Fibroblast of lung (primary cell): Measurements from ENCODE around the gene MTM1. TPM values are rescaled to one million over a fixed set of nuclear protein-coding genes. Genes with fewer than 3 reads are reported as not detected.

ENCODE experiments used
- DNase-seq, 2 donors: peaks; one replicate each; pipeline versions ENCODE4 v3.0.0 to v3.0.0-alpha.2; 2010; ENCODE audit warnings: low read depth in 2 of 2
- H2AFZ ChIP-seq: 2 replicates; pipeline ENCODE4 v1.5.1; 2012; ENCODE audit warnings: low read length, control low read depth, inconsistent platforms
- H3K27ac ChIP-seq: 2 replicates; pipeline ENCODE4 v1.5.1; 2011; ENCODE audit warnings: low read length, control low read depth; ENCODE audit not compliant: insufficient read depth
- H3K27me3 ChIP-seq: 2 replicates; pipeline ENCODE4 v1.5.1; 2011; ENCODE audit warnings: mild to moderate bottlenecking, low read length; ENCODE audit not compliant: control insufficient read depth, insufficient read depth
- H3K36me3 ChIP-seq: 2 replicates; pipeline ENCODE4 v1.5.1; 2011; ENCODE audit warnings: low read length; ENCODE audit not compliant: control insufficient read depth, insufficient read depth
- H3K4me1 ChIP-seq: 2 replicates; pipeline ENCODE4 v1.5.1; 2011; ENCODE audit warnings: low read length; ENCODE audit not compliant: control insufficient read depth, insufficient read depth; ENCODE audit errors: extremely low read depth
- H3K4me2 ChIP-seq: 2 replicates; pipeline ENCODE4 v1.5.1; 2011; ENCODE audit warnings: low read length, control low read depth; ENCODE audit not compliant: insufficient read depth; ENCODE audit errors: extremely low read depth
- H3K4me3 ChIP-seq, 4 experiments: fragments of 200-600 bp in 1 of 4; sonication (generic) in 1 of 4; replicated peaks in 1 of 4; 2 replicates each; pipeline ENCODE4 v1.5.1; 2011 to 2016; ENCODE audit warnings: low read length in 4 of 4, low read depth in 3 of 4, mild to moderate bottlenecking in 3 of 4, control low read depth in 2 of 4, inconsistent platforms in 1 of 4, mixed read lengths in 1 of 4; ENCODE audit not compliant: insufficient read depth in 1 of 4; ENCODE audit errors: control extremely low read depth in 1 of 4
- H3K79me2 ChIP-seq: 2 replicates; pipeline ENCODE4 v1.5.1; 2012; ENCODE audit warnings: mild to moderate bottlenecking, low read length, inconsistent platforms; ENCODE audit not compliant: control insufficient read depth, insufficient read depth
- H3K9ac ChIP-seq: 2 replicates; pipeline ENCODE4 v1.5.1; 2011; ENCODE audit warnings: mild to moderate bottlenecking, low read length, control low read depth; ENCODE audit not compliant: insufficient read depth
- H3K9me3 ChIP-seq: 2 replicates; pipeline ENCODE4 v1.5.1; 2012; ENCODE audit warnings: low read depth, low read length; ENCODE audit not compliant: control insufficient read depth, insufficient read depth
- H4K20me1 ChIP-seq: 2 replicates; pipeline ENCODE4 v1.5.1; 2011; ENCODE audit warnings: low read length; ENCODE audit not compliant: control insufficient read depth, insufficient read depth; ENCODE audit errors: extremely low read depth
- EZH2 ChIP-seq: IDR thresholded peaks from 2 replicates; pipeline ENCODE4 v1.5.1; 2012; ENCODE audit warnings: low read length, control low read depth, mild to moderate bottlenecking; ENCODE audit errors: missing control alignments
- polyA plus RNA-seq, 2 donors: library from polyadenylated mRNA; depleted of rRNA in 1 of 2; stranded (reverse) in 1 of 2; unstranded in 1 of 2; fragments of >200 nt; gene quantifications; 2 replicates each; pipeline ENCODE4 v1.2.1, GENCODE V29; 2011 to 2012; ENCODE audit warnings: missing spikeins in 1 of 2
- total RNA-seq: library from RNA; depleted of rRNA; stranded (reverse); fragments of >200 nt; gene quantifications from 2 replicates; pipeline ENCODE4 v1.2.1, GENCODE V29; 2014
- TF ChIP-seq, protein P1 (sequence below), 2 donors: IDR thresholded peaks in 1 of 2; conservative IDR thresholded peaks in 1 of 2; 1 replicate in 1 of 2; 2 replicates in 1 of 2; pipeline ENCODE4 v1.5.1; 2011 to 2012; ENCODE audit warnings: low read length in 2 of 2, control low read depth in 1 of 2, inconsistent platforms in 1 of 2, low read depth in 1 of 2, mild to moderate bottlenecking in 1 of 2

Gene MTM1
- total and polyA plus RNA-seq, 2 donors (not counting 1 experiment from before 2014, with no cell fraction given): 5.0 to 15.2 TPM

DNA sequence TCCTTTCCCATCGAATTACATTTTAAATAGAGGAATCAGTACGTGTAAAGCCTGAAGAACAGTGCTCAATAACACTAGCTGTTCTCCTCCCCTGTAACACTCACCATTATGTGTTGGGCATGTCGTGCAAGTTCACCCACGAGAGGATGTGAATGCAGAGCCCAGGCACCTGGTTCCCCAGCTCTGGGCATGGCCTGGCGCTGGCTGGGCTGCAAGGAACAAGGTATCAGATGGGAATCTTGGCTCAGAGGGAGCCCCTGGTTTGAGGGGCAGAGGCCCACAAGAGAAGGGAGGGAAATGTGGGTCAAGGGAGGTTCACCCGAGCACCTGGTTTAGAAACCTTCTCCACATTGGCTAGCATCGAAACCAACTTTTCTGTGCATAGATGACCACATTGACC is 41.7 kb upstream of the MTM1 start:
- H3K9me3 ChIP-seq: no peaks in the 10 kb centered on the region
- no peak overlapping the region for H3K4me3 ChIP-seq
- H3K4me1 ChIP-seq: no peaks in the 10 kb centered on the region
- TF ChIP-seq, protein P1, sequence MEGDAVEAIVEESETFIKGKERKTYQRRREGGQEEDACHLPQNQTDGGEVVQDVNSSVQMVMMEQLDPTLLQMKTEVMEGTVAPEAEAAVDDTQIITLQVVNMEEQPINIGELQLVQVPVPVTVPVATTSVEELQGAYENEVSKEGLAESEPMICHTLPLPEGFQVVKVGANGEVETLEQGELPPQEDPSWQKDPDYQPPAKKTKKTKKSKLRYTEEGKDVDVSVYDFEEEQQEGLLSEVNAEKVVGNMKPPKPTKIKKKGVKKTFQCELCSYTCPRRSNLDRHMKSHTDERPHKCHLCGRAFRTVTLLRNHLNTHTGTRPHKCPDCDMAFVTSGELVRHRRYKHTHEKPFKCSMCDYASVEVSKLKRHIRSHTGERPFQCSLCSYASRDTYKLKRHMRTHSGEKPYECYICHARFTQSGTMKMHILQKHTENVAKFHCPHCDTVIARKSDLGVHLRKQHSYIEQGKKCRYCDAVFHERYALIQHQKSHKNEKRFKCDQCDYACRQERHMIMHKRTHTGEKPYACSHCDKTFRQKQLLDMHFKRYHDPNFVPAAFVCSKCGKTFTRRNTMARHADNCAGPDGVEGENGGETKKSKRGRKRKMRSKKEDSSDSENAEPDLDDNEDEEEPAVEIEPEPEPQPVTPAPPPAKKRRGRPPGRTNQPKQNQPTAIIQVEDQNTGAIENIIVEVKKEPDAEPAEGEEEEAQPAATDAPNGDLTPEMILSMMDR (conservative IDR thresholded peaks at IDR 0.05 in 1 of 2, IDR thresholded peaks at IDR 0.05 in 1 of 2; ENCODE audit: low read depth in 1 of 2, low read length in 2 of 2): no peak
- TF ChIP-seq EZH2: no peak
- no peak overlapping the region for H3K4me2 ChIP-seq
- H3K27me3 ChIP-seq: no peaks in the 10 kb centered on the region
- no peaks in the 10 kb centered on the region for H3K36me3 ChIP-seq
- no peak overlapping the region for H3K27ac ChIP-seq
- H4K20me1 ChIP-seq: no peaks in the 10 kb centered on the region
- H2AFZ ChIP-seq: no peak overlapping the region
- no peak overlapping the region for H3K9ac ChIP-seq
- H3K79me2 ChIP-seq: no peaks in the 10 kb centered on the region
- no peak for DNase-seq

GRCh38 chrX:150527108-150527507 is 41.3 kb upstream of the MTM1 start:
- H3K79me2 ChIP-seq: no peaks in the 10 kb centered on the region
- no peak overlapping the region for H3K4me2 ChIP-seq
- no peaks in the 10 kb centered on the region for H3K36me3 ChIP-seq
- H2AFZ ChIP-seq: no peak overlapping the region
- H3K4me3 ChIP-seq: no peak overlapping the region
- DNase-seq: no peak
- H3K9ac ChIP-seq: no peak overlapping the region
- H3K4me1 ChIP-seq: no peaks in the 10 kb centered on the region
- TF ChIP-seq, protein P1 (conservative IDR thresholded peaks at IDR 0.05 in 1 of 2, IDR thresholded peaks at IDR 0.05 in 1 of 2; ENCODE audit: low read depth in 1 of 2, low read length in 2 of 2): no peak
- no peak for TF ChIP-seq EZH2
- H4K20me1 ChIP-seq: no peaks in the 10 kb centered on the region
- no peaks in the 10 kb centered on the region for H3K9me3 ChIP-seq
- H3K27me3 ChIP-seq: no peaks in the 10 kb centered on the region
- no peak overlapping the region for H3K27ac ChIP-seq

DNA sequence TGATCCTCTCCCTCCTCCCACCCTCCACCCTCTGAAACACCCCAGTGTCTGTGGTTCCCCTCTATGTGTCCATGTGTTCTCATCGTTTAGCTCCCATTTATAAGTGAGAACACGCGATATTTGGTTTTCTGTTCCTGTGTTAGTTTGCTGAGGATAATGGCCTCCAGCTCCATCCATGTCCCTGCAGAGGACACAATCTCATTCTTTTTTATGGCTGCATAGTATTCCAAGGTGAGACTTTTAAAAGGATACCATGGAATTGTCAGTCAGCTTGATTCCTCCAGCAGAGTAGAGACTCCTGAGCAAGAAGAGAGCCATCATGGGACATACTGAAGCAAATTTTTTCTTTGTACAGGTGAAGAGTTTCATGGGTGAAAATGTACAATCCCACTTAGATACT is 38.8 kb upstream of the MTM1 start:
- Histone ChIP-seq H4K20me1 (no peaks in the 10 kb centered on the region), H3K9me3 (no peaks in the 10 kb centered on the region), H3K4me1 (no peaks in the 10 kb centered on the region), H2AFZ (no peak overlapping the region), H3K79me2 (no peaks in the 10 kb centered on the region), H3K9ac (no peak overlapping the region), H3K36me3 (no peaks in the 10 kb centered on the region), H3K4me3 (no peak overlapping the region), H3K27ac (no peak overlapping the region), H3K4me2 (no peak overlapping the region), H3K27me3 (no peaks in the 10 kb centered on the region)
- DNase-seq: no peak
- TF ChIP-seq EZH2: no peak
- TF ChIP-seq, protein P1 (conservative IDR thresholded peaks at IDR 0.05 in 1 of 2, IDR thresholded peaks at IDR 0.05 in 1 of 2; ENCODE audit: low read depth in 1 of 2, low read length in 2 of 2): no peak
